Ishikawa (cell line): ENCODE measurements around the gene FLNC.

Source experiments
- CEBPB ChIP-seq: IDR thresholded peaks from 2 replicates; pipeline ENCODE4 v1.6.1; 2012
- CREB1 ChIP-seq: IDR thresholded peaks from 2 replicates; pipeline ENCODE4 v1.6.1; 2012; ENCODE audit warnings: low read depth
- EGR1 ChIP-seq: IDR thresholded peaks from 2 replicates; pipeline ENCODE4 v1.6.1; 2012
- EP300 ChIP-seq: IDR thresholded peaks from 2 replicates; pipeline ENCODE4 v1.6.1; 2012; ENCODE audit warnings: borderline replicate concordance
- FOXM1 ChIP-seq: IDR thresholded peaks from 2 replicates; pipeline ENCODE4 v1.6.1; 2012; ENCODE audit warnings: low read depth, borderline replicate concordance
- MAX ChIP-seq: IDR thresholded peaks from 2 replicates; pipeline ENCODE4 v1.6.1; 2012
- NFIC ChIP-seq: IDR thresholded peaks from 2 replicates; pipeline ENCODE4 v1.6.1; 2012
- RAD21 ChIP-seq: IDR thresholded peaks from 2 replicates; pipeline ENCODE4 v1.6.1; 2012; ENCODE audit warnings: low read depth
- REST ChIP-seq: IDR thresholded peaks from 2 replicates; pipeline ENCODE4 v1.6.1; 2012; ENCODE audit warnings: low read depth, mild to moderate bottlenecking
- TAF1 ChIP-seq: IDR thresholded peaks from 2 replicates; pipeline ENCODE4 v1.6.1; 2012; ENCODE audit warnings: low read depth, mild to moderate bottlenecking
- YY1 ChIP-seq: IDR thresholded peaks from 2 replicates; pipeline ENCODE4 v1.6.1; 2012; ENCODE audit warnings: low read depth

- TF ChIP-seq TAF1 (peak; percentile 32; the same call in 1 of the 2 replicates), REST (no peak), RAD21 (no peak), CEBPB (no peak), MAX (peak; percentile 34; the same call in 1 of the 2 replicates), EP300 (peak; percentile 32; the same call in 1 of the 2 replicates), NFIC (no peak), FOXM1 (no peak), YY1 (no peak), CREB1 (no peak), EGR1 (peak; percentile 69)
Observed at GRCh38 chr7:128890306-128891109, 60.3 kb downstream of the FLNC start.
